GM18873 (cell line): ENCODE measurements around the gene PCOLCE2.
A peak's percentile ranks its signal among the peaks of the same experiment; 100 is the strongest.

ENCODE experiments used
- ATAC-seq: cut with Tn5 transposase; IDR thresholded peaks from one replicate; pipeline ENCODE4 v1.9.1; 2021; ENCODE audit warnings: mild to moderate bottlenecking, moderate library complexity, moderate number of reproducible peaks; ENCODE audit not compliant: unreplicated experiment, low FRiP score

PCOLCE2 gene, protein sequence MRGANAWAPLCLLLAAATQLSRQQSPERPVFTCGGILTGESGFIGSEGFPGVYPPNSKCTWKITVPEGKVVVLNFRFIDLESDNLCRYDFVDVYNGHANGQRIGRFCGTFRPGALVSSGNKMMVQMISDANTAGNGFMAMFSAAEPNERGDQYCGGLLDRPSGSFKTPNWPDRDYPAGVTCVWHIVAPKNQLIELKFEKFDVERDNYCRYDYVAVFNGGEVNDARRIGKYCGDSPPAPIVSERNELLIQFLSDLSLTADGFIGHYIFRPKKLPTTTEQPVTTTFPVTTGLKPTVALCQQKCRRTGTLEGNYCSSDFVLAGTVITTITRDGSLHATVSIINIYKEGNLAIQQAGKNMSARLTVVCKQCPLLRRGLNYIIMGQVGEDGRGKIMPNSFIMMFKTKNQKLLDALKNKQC

DNA sequence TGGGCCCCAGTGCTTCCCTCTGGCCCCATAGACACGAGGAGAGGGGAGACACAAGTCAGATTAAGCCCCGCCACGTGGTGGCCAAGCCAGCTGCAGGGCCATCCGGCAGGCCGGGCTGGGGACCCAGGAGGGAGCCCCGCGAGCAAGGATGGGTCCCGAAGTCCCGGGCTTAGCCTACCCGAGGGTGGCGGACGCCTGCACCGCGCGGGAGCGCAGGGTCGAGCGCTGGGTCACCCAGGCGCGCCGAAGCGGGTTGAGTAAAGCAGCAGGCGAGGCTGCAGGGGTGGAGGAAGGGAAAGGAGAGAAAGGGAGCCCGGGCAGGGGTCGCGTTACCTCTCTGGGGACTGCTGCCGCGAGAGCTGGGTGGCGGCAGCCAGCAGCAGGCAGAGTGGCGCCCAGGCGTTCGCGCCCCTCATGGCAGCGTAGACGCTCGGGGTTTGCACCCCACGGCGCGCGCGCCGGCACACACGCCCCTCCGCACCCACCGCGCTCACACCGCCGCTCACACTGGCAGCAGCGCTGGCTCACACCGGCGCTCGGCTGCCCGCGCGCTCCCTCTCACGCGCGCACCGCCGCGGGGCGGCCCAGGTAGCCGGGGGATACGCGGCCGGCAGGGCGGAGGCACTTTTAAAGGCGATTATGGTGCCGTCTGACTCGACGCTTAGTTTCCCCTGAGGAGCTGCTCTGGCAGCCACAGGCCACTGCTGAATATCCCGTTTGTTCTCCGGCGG is at the start of gene PCOLCE2:
Gene PCOLCE2, minus strand, starts transcription at position 603 of the 731 bp plus-strand sequence. Its CDS starts 187 bp downstream, at position 416.
- no peak for ATAC-seq

DNA sequence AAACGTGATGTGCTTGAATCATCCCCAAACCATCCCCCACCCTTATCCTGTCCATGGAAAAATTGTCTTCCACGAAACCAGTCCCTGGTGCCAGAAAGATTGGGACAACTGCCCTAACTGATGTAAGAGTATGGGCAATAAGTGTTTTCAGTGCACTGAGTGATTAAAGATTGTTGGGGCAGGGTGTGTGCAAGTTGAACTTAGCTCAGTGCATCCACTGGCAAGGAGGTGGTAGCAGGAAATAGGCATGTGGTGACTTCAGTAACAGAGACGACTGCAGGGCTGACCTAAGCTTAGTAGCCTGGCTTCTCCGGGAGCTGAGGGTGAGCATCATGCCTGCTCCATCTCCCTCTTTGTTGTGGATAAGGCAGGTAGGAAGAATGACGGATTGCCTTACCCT is 47.1 kb upstream of the PCOLCE2 start:
- no peak for ATAC-seq

DNA sequence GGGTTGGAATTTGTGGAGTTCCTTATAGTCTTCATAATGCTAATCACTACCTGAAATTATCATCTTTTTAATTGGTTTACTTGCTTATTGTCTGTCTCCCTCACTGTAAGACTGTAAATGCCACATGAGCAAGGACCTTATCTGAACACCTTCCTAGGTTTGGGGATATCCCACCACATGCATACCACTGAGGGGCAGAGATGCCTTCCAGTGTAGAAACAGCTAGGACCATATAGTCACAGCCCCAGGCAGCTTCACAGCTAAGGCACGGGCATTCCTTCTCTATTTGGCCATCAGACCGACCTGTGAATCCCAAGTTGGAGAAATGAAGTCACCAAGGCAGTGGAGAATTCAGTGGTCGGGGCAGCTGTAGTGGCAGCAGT is 46.0 kb upstream of the PCOLCE2 start:
- ATAC-seq, result no peak

DNA sequence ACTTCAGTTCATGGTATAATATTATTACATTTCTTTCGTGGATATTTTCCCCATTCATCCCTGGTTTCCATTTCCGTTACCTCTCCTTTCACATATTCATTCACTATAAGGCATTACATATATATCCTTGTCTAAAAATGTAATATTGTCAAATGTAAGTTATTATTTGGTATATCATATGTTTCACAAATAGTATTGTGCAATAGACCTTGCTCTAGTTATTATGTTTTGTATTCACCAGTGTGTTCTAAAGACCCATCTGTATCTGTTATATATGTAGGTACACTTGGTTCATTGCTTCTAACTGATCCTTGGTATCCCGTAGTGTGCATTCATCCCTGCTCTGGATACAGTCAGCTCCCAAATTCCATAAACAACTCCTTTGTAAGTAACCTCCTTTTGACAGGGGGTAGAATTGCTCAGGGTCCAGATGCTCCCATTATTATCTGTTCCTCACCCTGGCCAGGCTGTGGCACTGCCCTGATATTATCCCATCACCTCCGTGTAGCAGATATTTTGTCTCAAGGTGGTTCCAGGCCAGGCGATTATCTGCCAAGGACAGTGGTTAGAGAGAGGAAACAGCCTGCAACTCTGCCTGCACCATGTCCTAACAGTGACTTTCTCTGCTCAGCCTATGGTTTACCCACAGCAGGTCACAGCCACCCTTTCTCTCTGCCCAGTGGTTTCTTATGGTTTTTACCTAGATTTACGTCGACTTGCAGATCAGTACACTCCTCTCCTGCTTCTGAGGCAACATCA is 45.4 kb upstream of the PCOLCE2 start:
- ATAC-seq, result no peak

DNA sequence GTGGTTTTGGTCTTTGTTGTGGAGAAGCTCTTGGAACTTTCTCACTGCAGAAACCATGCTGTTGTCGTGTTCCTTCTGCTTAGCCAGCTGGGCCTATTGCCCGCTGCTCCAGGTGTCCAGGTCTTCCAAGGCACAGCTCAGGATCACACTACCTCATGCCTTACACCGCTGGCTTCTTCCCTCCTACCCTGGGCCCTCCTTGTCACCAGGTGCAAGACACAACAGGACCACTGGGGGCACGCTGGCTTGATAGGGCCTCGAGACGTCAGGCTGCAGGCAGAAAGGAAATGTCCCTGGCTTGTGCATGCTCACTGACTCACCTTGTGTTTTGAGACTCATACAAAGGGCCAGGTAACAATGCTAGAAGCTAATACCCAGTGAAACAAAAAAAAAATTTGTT is 42.3 kb upstream of the PCOLCE2 start:
- ATAC-seq, result peak; percentile 87

DNA sequence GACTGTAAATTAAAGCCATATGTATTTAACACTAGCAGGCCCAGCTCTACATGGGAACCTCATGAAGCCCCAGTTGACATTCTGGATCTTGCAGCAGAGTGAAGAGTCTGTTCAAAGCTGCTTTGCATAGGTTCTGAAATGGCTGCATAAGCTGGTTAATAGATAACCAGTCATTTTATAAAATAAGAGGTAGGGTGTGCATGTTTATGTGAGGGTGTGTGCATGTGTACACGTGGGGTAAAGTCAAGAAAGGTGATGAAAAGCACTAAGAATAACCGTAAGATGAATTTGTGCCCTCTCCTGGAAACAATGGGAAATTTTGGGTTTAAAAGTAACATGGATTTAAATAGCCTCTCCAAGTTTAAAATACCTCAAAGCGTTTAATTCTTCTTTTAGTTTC is 41.6 kb upstream of the PCOLCE2 start:
- no peak for ATAC-seq

DNA sequence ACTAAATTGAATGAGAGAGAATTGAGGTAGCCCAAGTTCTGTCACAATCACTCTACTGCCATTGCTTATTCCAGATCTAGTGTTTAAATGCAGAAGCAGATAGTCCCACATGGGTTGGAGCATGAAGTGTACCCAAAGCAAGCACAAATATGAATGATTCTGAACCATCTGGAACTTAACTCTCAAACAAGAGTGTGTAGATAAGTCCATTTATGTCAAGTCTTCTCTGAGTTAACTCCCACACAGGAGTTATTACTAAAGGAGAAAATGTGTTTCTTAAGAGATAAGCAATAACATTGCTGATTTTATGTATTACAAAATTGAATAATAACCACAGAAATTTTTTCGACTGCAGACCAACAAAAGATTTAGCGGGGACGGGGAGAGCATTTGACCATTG is 41.0 kb upstream of the PCOLCE2 start:
- no peak for ATAC-seq

DNA sequence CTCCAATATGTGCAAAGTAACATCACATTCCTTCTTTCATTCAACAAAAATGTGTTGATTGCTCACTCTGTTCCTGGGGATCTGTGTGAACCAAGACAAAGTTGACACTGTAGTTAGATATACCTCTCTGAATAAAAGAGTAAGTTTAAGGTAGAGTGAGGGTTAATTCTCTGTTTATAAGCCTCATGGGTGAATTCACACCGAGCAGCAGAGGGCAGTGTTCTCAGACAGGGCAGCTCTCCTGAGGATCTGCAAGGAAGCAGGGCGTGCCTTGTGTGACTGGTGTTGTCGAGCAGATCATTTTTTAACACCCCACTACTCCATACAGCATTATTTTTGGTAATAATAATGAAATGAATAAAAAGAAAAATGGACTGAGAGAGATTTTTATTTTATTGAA is 40.2 kb upstream of the PCOLCE2 start:
- ATAC-seq, result no peak

DNA sequence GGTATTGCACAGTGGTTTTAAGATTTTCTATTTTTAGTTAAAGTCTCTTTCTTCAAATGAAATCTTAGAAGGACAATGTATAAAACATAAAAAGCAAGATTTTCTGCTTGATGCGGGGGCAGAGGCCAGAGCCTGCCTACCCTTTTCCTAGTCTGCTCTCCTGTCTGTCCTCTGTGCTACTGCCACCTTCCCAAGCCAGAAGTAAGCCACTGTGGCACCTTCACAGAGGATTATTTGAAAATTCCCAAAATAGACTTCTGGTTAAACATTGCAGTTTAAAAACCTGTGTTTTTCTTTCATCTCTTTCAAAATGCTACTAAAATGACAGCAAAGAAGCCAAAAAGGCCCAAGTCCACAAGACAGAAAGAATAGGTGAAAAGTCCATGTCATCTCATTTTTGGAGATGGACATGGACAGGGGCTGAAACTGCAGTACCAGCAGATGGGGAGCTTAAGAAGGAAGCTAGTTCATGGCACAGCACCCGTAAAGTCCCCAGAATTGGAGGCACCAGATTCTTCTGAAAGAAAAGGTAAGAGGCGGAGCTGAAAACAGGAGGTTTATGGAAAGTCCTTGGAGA is 37.6 kb upstream of the PCOLCE2 start:
- ATAC-seq, result no peak

DNA sequence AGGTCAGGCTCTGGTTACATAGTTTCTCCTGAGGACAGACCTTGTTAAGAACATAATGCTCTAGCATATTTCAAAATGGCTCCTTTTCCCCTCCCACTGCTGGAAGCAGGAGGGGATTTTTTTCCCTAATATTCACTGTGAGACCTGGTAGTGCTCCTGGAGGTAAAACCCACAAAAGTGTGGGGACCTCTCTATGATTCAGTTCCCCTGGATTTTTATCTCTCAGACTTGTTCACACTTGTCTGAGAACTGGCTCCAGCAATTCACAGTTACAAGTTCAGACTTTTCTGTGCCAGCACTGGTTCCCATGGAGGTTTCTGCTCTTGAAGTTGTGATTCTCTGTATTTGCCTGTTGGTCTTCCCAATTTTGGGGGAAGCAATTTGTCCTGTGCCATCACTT is 36.3 kb upstream of the PCOLCE2 start:
- no peak for ATAC-seq

DNA sequence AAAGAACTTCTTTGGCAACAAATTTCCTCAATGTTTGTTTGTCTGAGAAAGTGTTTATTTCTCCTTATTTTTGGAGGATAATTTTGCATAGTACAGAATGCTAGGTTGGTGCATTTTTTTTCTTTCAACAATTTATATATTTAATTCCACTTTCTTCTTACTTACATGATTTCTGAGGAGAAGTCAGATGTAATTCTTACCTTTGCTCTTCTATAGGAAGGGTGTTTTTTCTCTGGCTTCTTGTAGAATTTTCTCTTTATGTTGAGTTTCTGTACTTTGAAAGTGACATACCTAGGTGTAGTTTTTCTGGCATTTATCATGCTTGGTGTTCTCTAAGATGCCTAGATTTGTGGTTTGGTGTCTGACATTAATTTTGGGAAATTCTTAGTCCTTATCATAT is 34.8 kb upstream of the PCOLCE2 start:
- ATAC-seq, result no peak

DNA sequence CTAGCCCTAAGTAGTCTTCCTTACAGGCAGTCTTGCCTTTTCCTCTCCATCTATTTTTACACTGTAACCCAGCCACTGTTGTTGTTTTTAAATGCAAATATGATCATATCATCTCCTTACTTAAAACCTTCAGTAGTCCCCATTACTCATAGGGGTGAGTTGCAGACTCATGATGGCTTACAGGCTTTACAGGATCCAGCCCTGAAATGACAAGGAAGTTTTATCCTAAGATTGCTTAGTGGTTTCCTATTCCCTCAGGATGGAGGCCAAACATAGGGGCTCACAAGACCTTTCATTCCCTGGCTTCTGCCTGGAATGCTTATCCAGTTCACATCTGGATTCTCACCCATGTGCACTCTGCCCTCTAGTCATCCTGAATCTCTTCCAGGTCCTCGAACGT is 27.7 kb upstream of the PCOLCE2 start:
- no peak for ATAC-seq

DNA sequence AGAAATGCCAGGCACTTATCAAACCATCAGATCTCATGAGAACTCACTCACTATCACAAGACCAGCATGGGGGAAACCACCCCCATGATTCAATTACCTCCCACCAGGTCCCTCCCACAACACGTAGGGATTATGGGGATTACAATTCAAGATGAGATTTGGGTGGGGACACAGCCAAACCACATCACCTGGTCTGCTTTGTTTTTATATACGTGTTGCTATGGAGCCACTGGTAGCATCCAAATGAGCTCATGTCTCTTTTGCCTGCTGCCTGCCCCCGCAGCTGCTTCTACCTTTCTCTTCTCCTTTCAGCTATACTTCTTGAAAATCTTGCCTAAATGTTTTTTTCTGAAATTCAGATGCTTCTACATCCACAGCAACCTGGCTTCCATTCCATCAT is 26.8 kb upstream of the PCOLCE2 start:
- ATAC-seq, result no peak

DNA sequence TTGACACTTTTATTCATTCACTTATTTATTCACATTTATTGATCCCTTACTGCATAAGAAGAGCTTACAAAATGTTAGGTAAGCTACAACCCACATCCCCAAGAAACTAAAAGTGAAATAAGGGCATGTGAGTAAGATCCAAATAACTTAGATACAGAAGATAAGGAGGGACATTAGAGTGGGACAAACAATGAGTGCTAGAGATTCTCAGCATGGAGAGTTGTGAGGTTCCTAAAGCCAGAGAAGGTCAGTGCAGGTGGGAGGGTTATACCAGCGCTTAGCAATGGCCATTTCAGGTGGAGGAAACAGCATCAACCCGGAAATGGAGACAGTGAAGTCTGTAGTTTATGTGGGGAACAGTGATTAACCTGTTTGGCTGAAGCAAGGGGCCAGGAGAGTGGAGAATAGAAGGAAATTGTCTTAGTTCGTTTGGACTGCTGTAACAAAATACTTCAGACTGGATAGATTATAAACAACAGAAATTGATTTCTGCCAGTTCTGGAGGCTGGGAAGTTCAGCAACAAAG is 25.5 kb upstream of the PCOLCE2 start:
- no peak for ATAC-seq

DNA sequence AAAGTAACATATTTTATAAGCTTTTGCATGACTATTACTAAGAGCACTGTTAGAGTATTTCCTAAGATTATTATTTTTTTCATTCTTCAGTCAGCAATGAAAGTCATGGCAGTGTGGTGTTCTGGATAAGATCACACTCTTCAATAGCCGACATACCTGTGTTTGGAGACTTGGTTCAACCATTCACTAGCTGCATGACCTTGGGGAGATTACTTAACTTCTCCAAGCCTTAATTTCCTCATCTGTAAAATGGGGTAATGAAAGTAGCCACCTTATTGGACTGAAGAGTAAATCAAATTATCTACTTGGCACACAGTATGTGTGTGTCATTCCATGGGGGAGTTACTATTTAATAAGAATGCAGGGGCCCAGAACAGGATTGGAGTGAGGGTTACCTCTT is 24.5 kb upstream of the PCOLCE2 start:
- no peak for ATAC-seq

DNA sequence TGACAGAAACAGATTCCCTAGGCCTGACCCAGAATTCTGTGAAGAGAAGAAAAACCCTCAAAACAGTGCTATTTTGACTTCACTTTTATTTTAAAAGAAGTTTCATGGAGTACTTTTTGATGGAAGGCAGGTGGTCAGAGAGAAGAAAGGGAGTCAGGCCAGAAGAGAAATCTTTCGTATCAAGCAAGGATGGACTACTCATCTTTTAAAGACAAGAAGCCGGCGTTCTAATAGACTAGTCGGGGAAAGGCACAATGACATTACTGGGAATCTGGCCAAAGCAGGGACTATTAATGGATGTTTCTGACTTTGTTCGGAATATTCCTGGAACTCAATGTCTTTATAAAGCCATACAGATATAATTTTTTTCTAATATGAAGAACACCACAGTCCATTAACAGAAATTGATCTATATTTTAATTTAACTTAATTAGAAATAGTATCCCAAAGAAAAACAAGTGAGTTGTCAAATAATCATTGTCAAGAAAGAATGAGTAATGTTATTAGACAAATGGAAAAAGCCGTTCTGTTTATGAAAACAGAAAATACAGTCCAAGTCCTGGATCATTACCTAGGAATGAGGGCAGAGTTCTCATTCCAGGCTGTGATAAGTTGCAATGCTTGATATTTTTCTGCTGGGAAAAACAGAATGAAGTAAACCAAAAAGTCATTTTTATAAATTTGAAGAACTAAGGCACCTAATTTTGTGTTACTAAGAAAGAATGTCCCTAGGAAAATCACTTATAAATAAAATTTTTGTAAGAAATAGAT is 23.7 kb upstream of the PCOLCE2 start:
- ATAC-seq, result no peak

DNA sequence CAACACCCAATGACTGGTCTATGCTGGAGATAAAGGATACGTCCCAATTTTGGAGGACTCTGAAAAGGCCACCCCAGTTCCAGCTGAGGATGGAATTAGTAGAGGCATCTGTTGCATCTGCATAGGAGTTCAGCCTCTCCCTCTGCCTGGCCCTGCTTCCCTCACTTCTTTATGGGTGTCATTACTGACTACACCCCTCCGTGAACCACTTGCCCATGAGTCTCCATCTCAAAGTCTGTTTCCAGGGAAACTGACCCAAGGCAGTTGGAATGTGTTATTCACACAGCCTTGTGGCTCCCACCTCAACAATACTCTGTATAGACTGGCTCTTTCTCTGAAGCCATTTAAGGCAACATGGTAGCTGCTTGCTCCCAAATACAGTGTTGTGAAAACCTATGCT is 21.4 kb upstream of the PCOLCE2 start:
- ATAC-seq, result no peak

DNA sequence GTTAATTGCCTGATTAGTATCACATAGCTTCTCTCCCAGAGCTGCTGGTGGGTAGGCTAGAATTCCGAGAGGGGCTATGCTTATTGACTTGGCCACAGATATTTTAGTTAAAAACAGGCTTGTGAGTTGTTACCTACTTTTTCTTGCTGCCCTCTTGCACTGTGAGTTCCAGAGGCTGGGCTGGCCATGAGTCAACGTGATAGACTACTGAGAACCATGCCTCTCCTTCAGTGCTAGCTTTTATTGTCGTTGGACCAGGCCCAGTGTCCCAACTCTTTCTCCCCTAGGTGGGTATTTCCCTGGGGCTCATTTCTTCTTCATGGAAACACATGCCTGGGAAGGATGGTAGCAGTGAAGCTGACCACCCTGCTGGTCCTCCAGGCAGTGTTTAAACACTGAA is 20.4 kb upstream of the PCOLCE2 start:
- no peak for ATAC-seq

DNA sequence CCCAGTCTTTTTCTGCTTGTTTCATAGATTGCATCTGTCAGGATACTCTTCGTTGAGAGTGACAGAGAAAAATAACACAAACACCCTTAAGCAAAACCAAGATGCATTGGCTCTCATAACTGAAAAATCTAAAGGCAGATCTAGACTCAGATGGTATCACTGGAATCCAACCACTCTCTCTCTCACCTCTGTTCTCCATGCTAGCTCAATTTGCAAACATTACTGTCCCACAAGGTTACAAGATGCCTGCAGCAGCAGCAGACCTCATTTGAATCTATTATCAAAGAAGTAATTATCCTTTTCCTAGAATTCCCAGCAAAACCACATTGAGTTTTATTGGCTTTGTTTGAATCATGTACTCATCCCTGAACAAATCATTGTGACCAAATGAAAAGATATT is 19.1 kb upstream of the PCOLCE2 start:
- no peak for ATAC-seq
